ENCODE measurements around the gene GLE1. TPM values are rescaled to one million over a fixed set of nuclear protein-coding genes. Genes with fewer than 3 reads are reported as not detected.
A peak's percentile ranks its signal among the peaks of the same experiment; 100 is the strongest.

GLE1 gene
- 34.1 and 38.1 TPM in 2 replicates for total RNA-seq (2014; rRNA removed; shearing (Covaris generic))

GRCh38 chr9:128504485-128505413, at the start of gene GLE1:
TSS of gene GLE1 (plus strand) at chr9:128504719. CDS start at chr9:128504806, 87 bp downstream.
- H3K9me3 ChIP-seq (replicated peaks): no peaks in the 10 kb centered on the region
- H3K4me3 ChIP-seq: peak within 1 kb of the TSS; percentile 80
- peak within 1 kb of the TSS; percentile 37 for H3K27ac ChIP-seq
- H3K27me3 ChIP-seq: no peaks in the 10 kb centered on the region
- peaks cover 11% of the 10 kb centered on the region for H3K4me1 ChIP-seq
- DNase-seq: peak; percentile 97
- peaks cover 16% of the 10 kb centered on the region for H3K36me3 ChIP-seq

- DNase-seq: no peak
- Histone ChIP-seq H3K27me3 (no peaks in the 10 kb centered on the region), H3K4me3 (no peak overlapping the region), H3K36me3 (0 out of 2 replicates have a peak, but pooled peaks cover 7% of the 10 kb centered on the region), H3K27ac (no peak overlapping the region), H3K9me3 (replicated peaks) (no peaks in the 10 kb centered on the region), H3K4me1 (peaks cover 3% of the 10 kb centered on the region; the same call in 1 of the 2 replicates)
Observed at GRCh38 chr9:128454991-128455390, 49.5 kb upstream of the GLE1 start.

- Histone ChIP-seq H3K4me1 (peaks cover 3% of the 10 kb centered on the region; the same call in 1 of the 2 replicates), H3K4me3 (peak within 1 kb of the TSS; percentile 82), H3K36me3 (peaks cover 15% of the 10 kb centered on the region), H3K9me3 (replicated peaks) (no peaks in the 10 kb centered on the region), H3K27ac (peak within 1 kb of the TSS; percentile 20; the same call in 1 of the 2 replicates), H3K27me3 (no peaks in the 10 kb centered on the region)
- peak; percentile 99 to 100 for DNase-seq
Observed at GRCh38 chr9:128455849-128456612, 48.5 kb upstream of the GLE1 start, which contains the start of gene ODF2. TSS of gene ODF2 (plus strand) at chr9:128456006. CDS start at chr9:128456092, 86 bp downstream.

- peak; percentile 78 to 80 for DNase-seq
Observed at GRCh38 chr9:128456613-128457061, 47.9 kb upstream of the GLE1 start.

GRCh38 chr9:128457207-128457606, 47.3 kb upstream of the GLE1 start:
- H3K4me3 ChIP-seq: peak overlapping the region; percentile 82
- peaks cover 25% of the 10 kb centered on the region for H3K36me3 ChIP-seq
- H3K27me3 ChIP-seq: no peaks in the 10 kb centered on the region
- no peak overlapping the region for H3K27ac ChIP-seq
- H3K4me1 ChIP-seq: peaks cover 3% of the 10 kb centered on the region; the same call in 1 of the 2 replicates
- H3K9me3 ChIP-seq (replicated peaks): no peaks in the 10 kb centered on the region
- no peak for DNase-seq

More at GRCh38 chr9:128456613-128457061, 47.9 kb upstream of the GLE1 start:
- no peaks in the 10 kb centered on the region for H3K27me3 ChIP-seq
- peak overlapping the region; percentile 82 for H3K4me3 ChIP-seq
- H3K27ac ChIP-seq: peak overlapping the region; percentile 20; the same call in 1 of the 2 replicates
- peaks cover 20% of the 10 kb centered on the region for H3K36me3 ChIP-seq
- H3K4me1 ChIP-seq: peaks cover 3% of the 10 kb centered on the region; the same call in 1 of the 2 replicates
- no peaks in the 10 kb centered on the region for H3K9me3 ChIP-seq (replicated peaks)

GRCh38 chr9:128459011-128459410, 45.5 kb upstream of the GLE1 start:
- H3K36me3 ChIP-seq: peaks cover 42% of the 10 kb centered on the region
- DNase-seq: no peak
- peaks cover 3% of the 10 kb centered on the region; the same call in 1 of the 2 replicates for H3K4me1 ChIP-seq
- H3K4me3 ChIP-seq: no peak overlapping the region
- no peaks in the 10 kb centered on the region for H3K27me3 ChIP-seq
- no peaks in the 10 kb centered on the region for H3K9me3 ChIP-seq (replicated peaks)
- H3K27ac ChIP-seq: no peak overlapping the region

- Histone ChIP-seq H3K4me3 (no peak overlapping the region), H3K4me1 (no peaks in the 10 kb centered on the region; the same call in 1 of the 2 replicates)
Observed at GRCh38 chr9:128469070-128469469, 35.4 kb upstream of the GLE1 start.

GRCh38 chr9:128470560-128470959, 34.0 kb upstream of the GLE1 start:
- peak; percentile 34 to 57 for DNase-seq

More at GRCh38 chr9:128469070-128469469, 35.4 kb upstream of the GLE1 start:
- DNase-seq: no peak
- Histone ChIP-seq H3K27ac (no peak overlapping the region), H3K36me3 (peaks cover 25% of the 10 kb centered on the region), H3K9me3 (replicated peaks) (no peaks in the 10 kb centered on the region), H3K27me3 (no peaks in the 10 kb centered on the region)

GRCh38 chr9:128473104-128473503, 31.4 kb upstream of the GLE1 start:
- Histone ChIP-seq H3K4me3 (no peak overlapping the region), H3K9me3 (replicated peaks) (0 out of 2 replicates have a peak, but pooled peaks cover 3% of the 10 kb centered on the region), H3K27me3 (no peaks in the 10 kb centered on the region), H3K36me3 (peaks cover 27% of the 10 kb centered on the region), H3K27ac (no peak overlapping the region), H3K4me1 (no peaks in the 10 kb centered on the region; the same call in 1 of the 2 replicates)
- DNase-seq: no peak

More at GRCh38 chr9:128470560-128470959, 34.0 kb upstream of the GLE1 start:
- Histone ChIP-seq H3K27ac (no peak overlapping the region), H3K36me3 (peaks cover 19% of the 10 kb centered on the region), H3K4me1 (no peaks in the 10 kb centered on the region; the same call in 1 of the 2 replicates), H3K4me3 (no peak overlapping the region), H3K9me3 (replicated peaks) (no peaks in the 10 kb centered on the region), H3K27me3 (no peaks in the 10 kb centered on the region)

GRCh38 chr9:128475867-128476266, 28.7 kb upstream of the GLE1 start:
- no peak overlapping the region for H3K27ac ChIP-seq
- DNase-seq: no peak
- H3K36me3 ChIP-seq: peaks cover 34% of the 10 kb centered on the region
- 0 out of 2 replicates have a peak, but pooled peaks cover 3% of the 10 kb centered on the region for H3K9me3 ChIP-seq (replicated peaks)
- no peaks in the 10 kb centered on the region for H3K27me3 ChIP-seq
- no peak overlapping the region for H3K4me3 ChIP-seq
- H3K4me1 ChIP-seq: no peaks in the 10 kb centered on the region

- H3K9me3 ChIP-seq (replicated peaks): 0 out of 2 replicates have a peak, but pooled peaks cover 3% of the 10 kb centered on the region
- no peaks in the 10 kb centered on the region for H3K27me3 ChIP-seq
- DNase-seq: no peak
- H3K4me3 ChIP-seq: no peak overlapping the region
- H3K27ac ChIP-seq: no peak overlapping the region
- H3K36me3 ChIP-seq: peaks cover 58% of the 10 kb centered on the region
- H3K4me1 ChIP-seq: no peaks in the 10 kb centered on the region
Observed at GRCh38 chr9:128479262-128479661, 25.3 kb upstream of the GLE1 start.

- Histone ChIP-seq H3K9me3 (replicated peaks) (no peaks in the 10 kb centered on the region), H3K36me3 (peaks cover 60% of the 10 kb centered on the region), H3K4me1 (no peaks in the 10 kb centered on the region), H3K4me3 (no peak overlapping the region), H3K27me3 (no peaks in the 10 kb centered on the region), H3K27ac (no peak overlapping the region)
- no peak for DNase-seq
Observed at GRCh38 chr9:128481561-128481960, 23.0 kb upstream of the GLE1 start.

GRCh38 chr9:128482186-128482585, 22.3 kb upstream of the GLE1 start:
- H3K4me3 ChIP-seq: no peak overlapping the region
- DNase-seq: no peak
- H3K27ac ChIP-seq: no peak overlapping the region
- no peaks in the 10 kb centered on the region for H3K27me3 ChIP-seq
- peaks cover 57% of the 10 kb centered on the region for H3K36me3 ChIP-seq
- H3K9me3 ChIP-seq (replicated peaks): no peaks in the 10 kb centered on the region
- no peaks in the 10 kb centered on the region for H3K4me1 ChIP-seq

GRCh38 chr9:128484686-128485413, 19.7 kb upstream of the GLE1 start:
- Histone ChIP-seq H3K4me1 (no peaks in the 10 kb centered on the region), H3K4me3 (no peak overlapping the region), H3K36me3 (peaks cover 60% of the 10 kb centered on the region), H3K27ac (no peak overlapping the region), H3K9me3 (replicated peaks) (no peaks in the 10 kb centered on the region), H3K27me3 (no peaks in the 10 kb centered on the region)
- DNase-seq: no peak

Measured in SJCRH30 (cell line).